SK-N-SH (cell line): ENCODE measurements around the gene DNAH6. TPM values are rescaled to one million over a fixed set of nuclear protein-coding genes. Genes with fewer than 3 reads are reported as not detected.

Source experiments
- CTCF ChIA-PET: fragments of 300-600, 350-600 bp; formaldehyde crosslinking; extraction: SDS; loops from one replicate; lab custom pipeline; 2021; lab: Yijun Ruan, JAX
- POLR2A ChIA-PET: fragments of 350-600 bp; sonication (Branson Sonifier 250); formaldehyde crosslinking; extraction: SDS; loops from one replicate; lab custom pipeline; 2020; ENCODE audit warnings: antibody characterized with exemption, inconsistent platforms; lab: Yijun Ruan, JAX
- DNase-seq: peaks from one replicate; pipeline ENCODE4 v3.0.0; 2012
- H2AFZ ChIP-seq: fragments of 200-600 bp; sonication (generic); 2 replicates; pipeline ENCODE4 v1.8.1; 2016; ENCODE audit warnings: antibody characterized with exemption, mild to moderate bottlenecking, low read depth
- H3F3A ChIP-seq: fragments of 200-600 bp; sonication (generic); replicated peaks from 2 replicates; pipeline ENCODE3; 2016; ENCODE audit warnings: antibody characterized with exemption, mild to moderate bottlenecking; ENCODE audit not compliant: insufficient read depth
- H3K27ac ChIP-seq, 2 experiments: fragments of 200-500 bp in 1 of 2; fragments of 200-600 bp in 1 of 2; sonication (Bioruptor generic) in 1 of 2; sonication (generic), shearing (Covaris generic) in 1 of 2; 2 replicates each; pipeline versions ENCODE4 v1.5.1 to v1.6.1; 2014 to 2016; ENCODE audit warnings: low read depth in 2 of 2, inconsistent platforms in 1 of 2, low read length in 1 of 2, mild to moderate bottlenecking in 1 of 2, mixed read lengths in 1 of 2
- H3K27me3 ChIP-seq: fragments of 200-600 bp; sonication (generic), shearing (Covaris generic); 2 replicates; pipeline ENCODE4 v1.6.1; 2016; ENCODE audit warnings: mixed run types; ENCODE audit not compliant: insufficient read depth
- H3K36me3 ChIP-seq, 2 experiments: fragments of 200-500 bp in 1 of 2; fragments of 200-600 bp in 1 of 2; sonication (Bioruptor generic) in 1 of 2; sonication (generic) in 1 of 2; replicated peaks in 1 of 2; 2 replicates each; pipeline versions ENCODE3 to v1.5.1; 2014 to 2016; ENCODE audit warnings: low read length in 1 of 2, mild to moderate bottlenecking in 1 of 2; ENCODE audit not compliant: insufficient read depth in 2 of 2, control insufficient read depth in 1 of 2
- H3K4me1 ChIP-seq, 2 experiments: fragments of 200-500 bp in 1 of 2; fragments of 200-600 bp in 1 of 2; sonication (Bioruptor generic) in 1 of 2; sonication (generic), shearing (Covaris generic) in 1 of 2; 2 replicates each; pipeline versions ENCODE4 v1.5.1 to v1.6.1; 2014 to 2016; ENCODE audit warnings: low read depth in 1 of 2, low read length in 1 of 2, mixed run types in 1 of 2; ENCODE audit not compliant: insufficient read depth in 2 of 2, control insufficient read depth in 1 of 2
- H3K4me2 ChIP-seq: fragments of 200-600 bp; sonication (generic), shearing (Covaris generic); 2 replicates; pipeline ENCODE4 v1.6.1; 2017; ENCODE audit warnings: mixed run types
- H3K4me3 ChIP-seq, 2 experiments: fragments of 200-500 bp in 1 of 2; fragments of 200-600 bp in 1 of 2; sonication (Bioruptor generic) in 1 of 2; sonication (generic), shearing (Covaris generic) in 1 of 2; 2 replicates each; pipeline versions ENCODE4 v1.5.1 to v1.8.1; 2014 to 2016; ENCODE audit warnings: low read depth in 2 of 2, inconsistent platforms in 1 of 2, low read length in 1 of 2, mild to moderate bottlenecking in 1 of 2, mixed read lengths in 1 of 2, moderate library complexity in 1 of 2
- H3K79me2 ChIP-seq: fragments of 200-600 bp; sonication (generic); 2 replicates; pipeline ENCODE4 v1.8.1; 2017; ENCODE audit warnings: mild to moderate bottlenecking; ENCODE audit not compliant: insufficient read depth
- H3K9ac ChIP-seq: fragments of 200-600 bp; sonication (generic); 2 replicates; pipeline ENCODE4 v1.6.1; 2017; ENCODE audit warnings: mixed run types
- H3K9me2 ChIP-seq: fragments of 200-600 bp; sonication (generic); 2 replicates; pipeline ENCODE4 v1.6.1; 2017; ENCODE audit warnings: mixed run types
- H3K9me3 ChIP-seq: fragments of 200-600 bp; sonication (generic); 2 replicates; pipeline ENCODE4 v1.6.1; 2017; ENCODE audit warnings: mixed run types, mild to moderate bottlenecking, moderate library complexity
- H4K20me1 ChIP-seq: fragments of 200-600 bp; sonication (generic); 2 replicates; pipeline ENCODE4 v1.6.1; 2017; ENCODE audit warnings: mild to moderate bottlenecking, mixed run types; ENCODE audit not compliant: insufficient read depth
- ELF1 ChIP-seq: IDR thresholded peaks from 2 replicates; pipeline ENCODE4 v1.4.0; 2012
- FOSL2 ChIP-seq: IDR thresholded peaks from 2 replicates; pipeline ENCODE4 v1.4.0; 2012; ENCODE audit warnings: low read depth, mild to moderate bottlenecking, moderate library complexity, borderline replicate concordance
- FOXM1 ChIP-seq: IDR thresholded peaks from 2 replicates; pipeline ENCODE4 v1.4.0; 2012; ENCODE audit warnings: low read depth, mild to moderate bottlenecking
- GATA2 ChIP-seq: sonication (generic); formaldehyde crosslinking; IDR thresholded peaks from 2 replicates; pipeline ENCODE4 v1.5.0; 2020; ENCODE audit warnings: mild to moderate bottlenecking, missing genetic modification reagents
- IRF3 ChIP-seq: fragments of 150-350 bp; IDR thresholded peaks from 2 replicates; pipeline ENCODE4 v1.6.1; 2016; ENCODE audit warnings: mild to moderate bottlenecking, low read depth, low read length
- MEF2A ChIP-seq: IDR thresholded peaks from 2 replicates; pipeline ENCODE4 v1.4.0; 2012; ENCODE audit warnings: low read depth, borderline replicate concordance
- MXI1 ChIP-seq: IDR thresholded peaks from 2 replicates; pipeline ENCODE4 v1.6.1; 2012; ENCODE audit warnings: mild to moderate bottlenecking, low read depth, low read length, improper control_type of control experiment
- NFIC ChIP-seq: IDR thresholded peaks from 2 replicates; pipeline ENCODE4 v1.4.0; 2012; ENCODE audit warnings: borderline replicate concordance
- RAD21 ChIP-seq: IDR thresholded peaks from 2 replicates; pipeline ENCODE4 v1.6.1; 2012; ENCODE audit warnings: mild to moderate bottlenecking, low read length
- SMC3 ChIP-seq: IDR thresholded peaks from 2 replicates; pipeline ENCODE4 v1.6.1; 2012; ENCODE audit warnings: low read depth, low read length, improper control_type of control experiment
- TAF1 ChIP-seq: IDR thresholded peaks from 2 replicates; pipeline ENCODE4 v1.6.1; 2012; ENCODE audit warnings: low read depth, mild to moderate bottlenecking, low read length, moderate library complexity, borderline replicate concordance
- TEAD4 ChIP-seq: IDR thresholded peaks from 2 replicates; pipeline ENCODE4 v1.4.0; 2012; ENCODE audit warnings: mild to moderate bottlenecking, borderline replicate concordance; ENCODE audit not compliant: insufficient read depth
- USF1 ChIP-seq: IDR thresholded peaks from 2 replicates; pipeline ENCODE4 v1.4.0; 2012; ENCODE audit warnings: low read depth, borderline replicate concordance
- YY1 ChIP-seq: IDR thresholded peaks from 2 replicates; pipeline ENCODE4 v1.4.0; 2012; ENCODE audit warnings: low read depth, mild to moderate bottlenecking
- ZBTB33 ChIP-seq: IDR thresholded peaks from 2 replicates; pipeline ENCODE4 v1.4.0; 2012; ENCODE audit warnings: low read depth, borderline replicate concordance
- WGBS: methylation state at CpG from one replicate; pipeline ENCODE4 v1.1.6; 2017; ENCODE audit warnings: low lambda C conversion rate; 5-methylcytosine and 5-hydroxymethylcytosine counted together
- polyA plus RNA-seq, 3 experiments: library from polyadenylated mRNA; depleted of rRNA; stranded (reverse); fragments of >200 nt; gene quantifications; 2 replicates each; pipeline ENCODE4 v1.2.3, GENCODE V29; 2012

DNAH6 gene
- polyA plus RNA-seq, 1 of the 3 experiments (the other 2 are of a cell fraction) = 0.03 TPM

DNA sequence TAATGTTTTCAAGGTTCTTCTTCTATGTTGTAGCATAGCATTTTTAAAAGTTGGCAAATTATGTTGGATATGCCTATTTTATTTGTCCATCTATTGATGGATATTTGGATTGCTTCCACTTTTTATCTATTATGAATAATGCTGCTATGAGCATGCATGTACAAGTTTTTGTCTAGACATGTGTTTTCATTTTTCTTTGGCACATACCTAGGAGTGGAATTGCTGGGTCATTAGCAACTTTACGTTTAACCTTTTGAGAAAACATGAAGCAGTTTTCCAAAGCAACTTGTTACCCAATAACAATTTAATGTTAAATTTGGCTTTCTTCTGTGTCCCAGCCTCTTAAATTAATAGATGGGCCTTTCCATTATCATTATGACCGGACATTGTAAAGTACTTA, 30.3 kb downstream of the DNAH6 start:
- Histone ChIP-seq H2AFZ (no peak overlapping the region), H3K79me2 (no peaks in the 10 kb centered on the region), H3F3A (no peaks in the 10 kb centered on the region), H3K36me3 (no peaks in the 10 kb centered on the region), H3K9me2 (no peaks in the 10 kb centered on the region; the same call in 1 of the 2 replicates), H3K9ac (no peak overlapping the region), H3K4me2 (no peak overlapping the region), H3K27me3 (peaks cover 8% of the 10 kb centered on the region; the same call in 1 of the 2 replicates), H3K27ac (no peak overlapping the region), H3K4me3 (no peak overlapping the region), H4K20me1 (no peaks in the 10 kb centered on the region), H3K9me3 (no peaks in the 10 kb centered on the region)
- 23% methylated on average over 2 of the region's 2 CpGs for WGBS
- POLR2A ChIA-PET = no interaction called here
- no peak for DNase-seq
- TF ChIP-seq NFIC (no peak), IRF3 (no peak)
- TF ChIP-seq, all 33 proteins: peak for 0
- H3K4me1 ChIP-seq = no peaks in the 10 kb centered on the region
- CTCF ChIA-PET = no interaction called here

- Histone ChIP-seq H3K79me2 (no peaks in the 10 kb centered on the region), H3K9ac (no peak overlapping the region), H2AFZ (no peak overlapping the region), H3K4me2 (no peak overlapping the region), H4K20me1 (no peaks in the 10 kb centered on the region), H3K9me3 (no peaks in the 10 kb centered on the region), H3K4me3 (no peak overlapping the region), H3K9me2 (no peaks in the 10 kb centered on the region; the same call in 1 of the 2 replicates), H3K27me3 (peaks cover 8% of the 10 kb centered on the region; the same call in 1 of the 2 replicates), H3K27ac (no peak overlapping the region), H3K4me1 (no peaks in the 10 kb centered on the region), H3F3A (no peaks in the 10 kb centered on the region), H3K36me3 (no peaks in the 10 kb centered on the region)
- ChIA-PET CTCF (no interaction called here), POLR2A (no interaction called here)
- DNase-seq = no peak
- 13% methylated on average over 1 of the region's 1 CpG for WGBS
- no peak for TF ChIP-seq ZBTB33
Observed at GRCh38 chr2:84548303-84548702, 32.0 kb downstream of the DNAH6 start.

- Histone ChIP-seq H4K20me1 (no peaks in the 10 kb centered on the region), H3K4me1 (no peaks in the 10 kb centered on the region), H3K4me2 (no peak overlapping the region), H3K79me2 (no peaks in the 10 kb centered on the region), H3F3A (no peaks in the 10 kb centered on the region), H3K9me3 (no peaks in the 10 kb centered on the region), H3K9ac (no peak overlapping the region), H3K4me3 (no peak overlapping the region), H3K9me2 (no peaks in the 10 kb centered on the region; the same call in 1 of the 2 replicates), H3K27me3 (peaks cover 8% of the 10 kb centered on the region; the same call in 1 of the 2 replicates), H3K27ac (no peak overlapping the region), H3K36me3 (no peaks in the 10 kb centered on the region), H2AFZ (no peak overlapping the region)
- DNase-seq = no peak
- TF ChIP-seq ELF1 = no peak
- TF ChIP-seq TEAD4 = no peak
- no peak for TF ChIP-seq FOSL2
- no peak for TF ChIP-seq USF1
- no peak for TF ChIP-seq YY1
- no peak for TF ChIP-seq SMC3
- no peak for TF ChIP-seq MXI1
- no peak for TF ChIP-seq NFIC
- no peak for TF ChIP-seq RAD21
- no peak for TF ChIP-seq FOXM1
- no peak for TF ChIP-seq GATA2 (CRISPR knock-in tag)
- no peak for TF ChIP-seq MEF2A
- no peak for TF ChIP-seq TAF1
- TF ChIP-seq IRF3 = no peak
- ChIA-PET POLR2A (no interaction called here), CTCF (interaction anchor here (0.7 kb wide), 1 partner anchor 12 kb away, joined by 3 read pairs; no protein-coding TSS in a partner anchor)
- 7% methylated on average over 1 of the region's 1 CpG for WGBS
Observed at GRCh38 chr2:84550916-84551315, 34.6 kb downstream of the DNAH6 start.
